Natural killer cell (primary cell): Measurements from ENCODE around the gene USP7. TPM values are rescaled to one million over a fixed set of nuclear protein-coding genes. Genes with fewer than 3 reads are reported as not detected.

Source experiments
- ATAC-seq, 3 donors: fragments of 150-1000 bp in 2 of 3; fragments of 200-7000 bp in 1 of 3; cut with Tn5 transposase; 1 replicate in 1 of 3; 2 replicates in 2 of 3; pipeline ENCODE4 v1.10.0; 2021; ENCODE audit warnings: mild to moderate bottlenecking in 2 of 3, moderate library complexity in 2 of 3
- DNase-seq, 2 donors: peaks; one replicate each; pipeline versions ENCODE4 v3.0.0 to v3.0.0-alpha.2; 2013 to 2021; ENCODE audit warnings: mixed read lengths in 1 of 2
- H3K27ac ChIP-seq: one replicate; pipeline ENCODE4 v1.5.1; 2013; ENCODE audit warnings: mild to moderate bottlenecking, low read length
- H3K27me3 ChIP-seq: one replicate; pipeline ENCODE4 v1.6.1; 2013; ENCODE audit warnings: low read length; ENCODE audit not compliant: control insufficient read depth, insufficient read depth
- H3K36me3 ChIP-seq: one replicate; pipeline ENCODE4 v1.6.1; 2013; ENCODE audit warnings: low read length; ENCODE audit not compliant: control insufficient read depth, insufficient read depth
- H3K4me1 ChIP-seq: one replicate; pipeline ENCODE4 v1.6.1; 2013; ENCODE audit warnings: low read length; ENCODE audit not compliant: control insufficient read depth, insufficient read depth
- H3K4me3 ChIP-seq: one replicate; pipeline ENCODE4 v1.5.1; 2013; ENCODE audit warnings: low read length
- H3K9me3 ChIP-seq: one replicate; pipeline ENCODE4 v1.6.1; 2013; ENCODE audit warnings: low read length; ENCODE audit not compliant: control insufficient read depth, insufficient read depth
- H3K27ac Mint-ChIP-seq, 2 donors: one replicate each; pipeline ENCODE4 v1.8.0; 2022; ENCODE audit warnings: mild to moderate bottlenecking in 2 of 2, mixed read lengths in 2 of 2, moderate library complexity in 1 of 2
- H3K27me3 Mint-ChIP-seq, 2 donors: one replicate each; pipeline ENCODE4 v1.8.0; 2022; ENCODE audit warnings: low read depth in 2 of 2, mixed read lengths in 2 of 2
- H3K36me3 Mint-ChIP-seq: one replicate; pipeline ENCODE4 v1.8.0; 2022; ENCODE audit warnings: mixed read lengths
- H3K4me1 Mint-ChIP-seq, 2 donors: one replicate each; pipeline ENCODE4 v1.8.0; 2022; ENCODE audit warnings: mixed read lengths in 2 of 2
- H3K4me3 Mint-ChIP-seq: one replicate; pipeline ENCODE4 v1.8.0; 2022; ENCODE audit warnings: mild to moderate bottlenecking, moderate library complexity, mixed read lengths
- H3K9me3 Mint-ChIP-seq, 2 donors: one replicate each; pipeline ENCODE4 v1.8.0; 2022; ENCODE audit warnings: mixed read lengths in 2 of 2
- WGBS: methylation state at CpG from one replicate; pipeline ENCODE4 v1.1.7; 2013; ENCODE audit warnings: missing lambda C conversion rate; ENCODE audit not compliant: insufficient coverage; 5-methylcytosine and 5-hydroxymethylcytosine counted together
- intact Hi-C: fragments of 100-400 bp; cut with micrococcal nuclease; formaldehyde crosslinking; loops from one replicate; pipeline ENCODE4 v1.14.2; 2022
- total RNA-seq, 4 donors: library from RNA; stranded (reverse); fragments of 120-200 nt in 1 of 4; gene quantifications; one replicate each; pipeline versions ENCODE4 v1.2.3 to v1.2.4, GENCODE V29; 2013 to 2022
- TF ChIP-seq, protein P1 (sequence below): fragments of 200-600 bp; IDR thresholded peaks from one replicate; pipeline ENCODE4 v1.8.0; 2022; ENCODE audit warnings: antibody characterized with exemption

The USP7 gene
- total RNA-seq, 3 donors from 2014 or later (not counting 1 experiment from before 2014, with no cell fraction given), result 213 to 268 (median 236) TPM

DNA sequence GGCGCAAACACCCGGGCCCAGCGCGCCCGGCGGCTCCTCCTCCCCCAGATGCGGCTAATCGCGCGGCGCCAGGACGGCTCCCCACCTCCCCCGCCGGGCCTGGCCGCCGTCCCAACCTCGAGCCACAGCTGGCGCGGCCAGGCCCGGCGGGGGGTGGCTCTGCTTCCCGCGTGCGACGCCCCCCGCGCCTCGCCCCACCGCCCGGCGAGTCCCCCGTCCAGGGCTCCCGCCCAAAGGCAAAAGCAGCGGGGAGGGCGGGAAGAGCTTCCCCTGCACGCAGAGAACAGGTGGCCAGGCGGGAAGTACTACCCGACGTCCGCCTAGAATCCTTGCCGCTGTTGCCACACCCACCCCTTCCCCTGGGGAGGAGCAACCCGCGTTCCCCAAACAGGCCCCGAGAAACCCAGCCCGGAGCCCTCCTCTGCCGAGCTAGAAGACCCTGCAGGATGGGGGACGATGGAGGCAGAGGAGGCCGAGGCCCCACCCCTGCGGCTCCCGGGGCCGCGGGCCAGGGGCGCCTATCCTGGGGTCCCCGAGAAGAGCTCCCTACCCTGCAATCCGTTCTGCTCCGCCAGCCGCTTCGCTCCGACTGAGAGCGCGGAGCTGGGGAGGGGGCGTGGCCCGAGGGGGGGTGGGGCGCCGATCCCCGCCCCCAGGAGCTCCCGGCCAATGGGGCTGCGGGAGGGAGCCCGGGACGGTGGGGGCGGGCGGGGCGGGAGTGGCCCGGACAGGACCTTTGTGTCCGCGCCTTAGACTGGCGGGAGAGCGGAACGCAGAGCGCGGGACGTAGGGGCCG is 95.1 kb downstream of the USP7 start, which contains the start of gene CARHSP1:
TSS of gene CARHSP1 (minus strand) at position 591 of the 796 bp plus-strand sequence. CDS start 9,678 bp downstream, outside the sequence.
- Histone ChIP-seq H3K4me1 (peaks cover 45% of the 10 kb centered on the region), H3K9me3 (no peaks in the 10 kb centered on the region), H3K27me3 (no peaks in the 10 kb centered on the region), H3K4me3 (peak within 1 kb of the TSS; percentile 97), H3K27ac (peak within 1 kb of the TSS; percentile 69), H3K36me3 (no peaks in the 10 kb centered on the region)
- TF ChIP-seq, protein P1, sequence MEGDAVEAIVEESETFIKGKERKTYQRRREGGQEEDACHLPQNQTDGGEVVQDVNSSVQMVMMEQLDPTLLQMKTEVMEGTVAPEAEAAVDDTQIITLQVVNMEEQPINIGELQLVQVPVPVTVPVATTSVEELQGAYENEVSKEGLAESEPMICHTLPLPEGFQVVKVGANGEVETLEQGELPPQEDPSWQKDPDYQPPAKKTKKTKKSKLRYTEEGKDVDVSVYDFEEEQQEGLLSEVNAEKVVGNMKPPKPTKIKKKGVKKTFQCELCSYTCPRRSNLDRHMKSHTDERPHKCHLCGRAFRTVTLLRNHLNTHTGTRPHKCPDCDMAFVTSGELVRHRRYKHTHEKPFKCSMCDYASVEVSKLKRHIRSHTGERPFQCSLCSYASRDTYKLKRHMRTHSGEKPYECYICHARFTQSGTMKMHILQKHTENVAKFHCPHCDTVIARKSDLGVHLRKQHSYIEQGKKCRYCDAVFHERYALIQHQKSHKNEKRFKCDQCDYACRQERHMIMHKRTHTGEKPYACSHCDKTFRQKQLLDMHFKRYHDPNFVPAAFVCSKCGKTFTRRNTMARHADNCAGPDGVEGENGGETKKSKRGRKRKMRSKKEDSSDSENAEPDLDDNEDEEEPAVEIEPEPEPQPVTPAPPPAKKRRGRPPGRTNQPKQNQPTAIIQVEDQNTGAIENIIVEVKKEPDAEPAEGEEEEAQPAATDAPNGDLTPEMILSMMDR, result no peak
- Mint-ChIP-seq H3K27me3 (no peaks in the 10 kb centered on the region), H3K9me3 (no peaks in the 10 kb centered on the region), H3K27ac (peak within 1 kb of the TSS; percentile 84 to 87), H3K36me3 (no peaks in the 10 kb centered on the region), H3K4me3 (peak within 1 kb of the TSS; percentile 97), H3K4me1 (peaks cover 49 to 61% of the 10 kb centered on the region in 2 donors)
- intact Hi-C loops, result loop anchor here (1.0 to 5.0 kb wide), 2 partner anchors 71 to 196 kb away; partner anchors contain the start of genes ABAT, PMM2 and TMEM186
- ATAC-seq (peak; percentile 81 to 91 (median 83)), DNase-seq (peak; percentile 58 to 90)
- WGBS, result under 1% methylated on average over 83 of the region's 83 CpGs

DNA sequence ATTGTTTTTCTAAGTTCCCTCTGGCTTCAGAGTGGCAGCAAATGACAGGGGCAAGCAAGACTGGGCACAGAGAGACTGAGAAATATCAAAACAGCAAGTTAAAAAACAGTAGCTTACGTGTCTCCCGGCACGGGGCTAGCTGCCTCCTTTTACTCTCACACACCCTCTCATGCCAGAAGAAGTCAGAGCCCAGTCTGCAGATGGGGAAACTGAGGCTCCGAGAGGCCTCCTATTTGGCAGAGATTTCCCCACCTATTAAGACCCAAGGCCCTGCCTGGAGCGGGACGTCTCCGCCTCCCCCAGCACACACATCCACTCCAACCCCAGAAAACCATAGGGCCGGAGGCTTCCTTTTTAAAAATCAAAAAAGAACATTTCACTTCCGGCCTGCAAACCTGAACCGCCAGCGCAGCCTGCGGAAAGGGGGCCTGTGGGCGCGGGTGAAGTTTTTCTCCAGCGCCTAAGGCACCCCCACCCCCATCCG is 95.7 kb downstream of the USP7 start:
- WGBS, result 0% methylated on average over 16 of the region's 16 CpGs
- no peaks in the 10 kb centered on the region for H3K36me3 ChIP-seq
- H3K27me3 ChIP-seq, result no peaks in the 10 kb centered on the region
- H3K9me3 ChIP-seq, result no peaks in the 10 kb centered on the region
- peak overlapping the region; percentile 97 for H3K4me3 ChIP-seq
- peak overlapping the region; percentile 97 for H3K4me3 Mint-ChIP-seq
- ATAC-seq, result peak in 1 of 3 donors; percentile 1
- peak overlapping the region; percentile 55 for H3K27ac ChIP-seq
- H3K4me1 ChIP-seq, result peaks cover 45% of the 10 kb centered on the region
- H3K4me1 Mint-ChIP-seq, result peaks cover 49 to 62% of the 10 kb centered on the region in 2 donors
- intact Hi-C loops, result loop anchor here (5.0 kb wide), 1 partner anchor 196 kb away; the partner anchor contains the start of gene ABAT
- TF ChIP-seq, protein P1, result no peak
- peak overlapping the region; percentile 84 to 87 for H3K27ac Mint-ChIP-seq
- DNase-seq, result peak; percentile 64 to 79
- H3K36me3 Mint-ChIP-seq, result no peaks in the 10 kb centered on the region
- no peaks in the 10 kb centered on the region for H3K27me3 Mint-ChIP-seq
- no peaks in the 10 kb centered on the region for H3K9me3 Mint-ChIP-seq

DNA sequence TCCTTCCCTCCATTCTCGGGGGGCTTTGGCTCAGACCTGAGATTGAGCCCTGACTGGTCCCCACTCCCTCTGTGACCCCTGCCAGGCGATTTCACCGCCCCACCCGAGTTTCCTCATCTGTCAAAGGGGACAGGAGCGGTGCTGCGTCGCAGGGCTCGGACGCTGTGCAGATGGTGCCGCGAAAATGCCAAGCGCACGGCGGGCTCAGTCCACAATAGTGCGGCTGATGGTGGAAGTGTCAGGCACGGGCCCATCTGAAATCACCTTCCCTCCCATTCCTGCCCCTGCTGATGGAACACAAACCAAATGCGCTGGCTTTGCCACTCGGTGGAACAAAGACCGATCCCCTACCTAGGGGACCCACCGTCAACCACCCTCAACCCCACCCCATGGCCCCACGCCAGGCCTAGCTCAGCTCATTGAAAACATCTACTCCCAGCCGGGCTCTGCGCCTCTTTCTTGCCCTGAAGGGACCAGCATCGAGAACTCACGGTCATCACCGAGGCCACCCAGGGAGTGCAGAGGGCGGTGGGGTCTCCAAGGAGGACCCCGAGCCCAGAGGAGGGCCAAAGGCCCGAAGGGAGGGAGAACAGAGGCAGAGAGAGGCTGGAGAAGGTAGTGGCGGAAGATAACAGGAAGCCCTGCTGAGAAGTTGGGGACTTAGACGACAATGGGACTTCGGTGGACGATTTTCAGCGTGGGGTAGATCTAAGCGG is 96.3 kb downstream of the USP7 start:
- Mint-ChIP-seq H3K4me3 (peak overlapping the region; percentile 97), H3K27me3 (no peaks in the 10 kb centered on the region), H3K9me3 (no peaks in the 10 kb centered on the region), H3K27ac (peak overlapping the region; percentile 84 to 87), H3K36me3 (no peaks in the 10 kb centered on the region), H3K4me1 (peaks cover 51 to 67% of the 10 kb centered on the region in 2 donors)
- H3K9me3 ChIP-seq, result no peaks in the 10 kb centered on the region
- H3K27me3 ChIP-seq, result no peaks in the 10 kb centered on the region
- ATAC-seq (peak in 2 of 3 donors; percentile 4 to 10), DNase-seq (peak in 1 of 2 donors; percentile 36)
- H3K36me3 ChIP-seq, result no peaks in the 10 kb centered on the region
- peak overlapping the region; percentile 55 for H3K27ac ChIP-seq
- H3K4me1 ChIP-seq, result peaks cover 45% of the 10 kb centered on the region
- H3K4me3 ChIP-seq, result peak overlapping the region; percentile 97
- 9% methylated on average over 35 of the region's 35 CpGs for WGBS
- TF ChIP-seq, protein P1, result no peak
- intact Hi-C loops, result loop anchor here (5.0 kb wide), 1 partner anchor 195 kb away; the partner anchor contains the start of gene ABAT
